Measurements from ENCODE around the gene STARD6. TPM values are rescaled to one million over a fixed set of nuclear protein-coding genes. Genes with fewer than 3 reads are reported as not detected.

STARD6 gene
- total RNA-seq, 4 donors from 2014 or later: not detected

DNA sequence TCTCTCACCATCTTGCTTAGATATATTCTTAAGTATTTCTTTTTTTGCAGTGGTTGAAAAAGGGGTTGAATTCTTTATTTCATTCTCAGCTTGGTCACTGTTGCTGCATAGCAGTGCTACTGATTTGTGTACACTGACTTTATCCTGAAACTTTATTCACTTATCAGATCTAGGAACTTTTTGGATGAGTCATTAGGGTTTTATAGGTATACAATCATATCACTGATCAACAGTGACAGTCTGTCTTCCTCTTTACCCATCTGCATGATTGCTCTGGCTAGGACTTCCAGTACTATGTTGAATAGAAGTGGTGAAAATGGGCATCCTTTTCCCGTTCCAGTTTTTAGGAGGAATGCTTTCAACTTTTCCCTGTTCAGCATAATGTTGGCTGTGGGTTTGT lies 6.5 kb downstream of the STARD6 start:
- Histone ChIP-seq H3K4me1 (no peaks in the 10 kb centered on the region), H3K4me3 (no peak overlapping the region), H3K36me3 (no peaks in the 10 kb centered on the region), H3K27me3 (no peaks in the 10 kb centered on the region), H3K9me3 (no peaks in the 10 kb centered on the region), H3K27ac (no peak overlapping the region)
- ATAC-seq (no peak), DNase-seq (no peak)
- TF ChIP-seq POLR2A (IDR thresholded peaks at IDR 0.05): no peak
- TF ChIP-seq, protein P1, sequence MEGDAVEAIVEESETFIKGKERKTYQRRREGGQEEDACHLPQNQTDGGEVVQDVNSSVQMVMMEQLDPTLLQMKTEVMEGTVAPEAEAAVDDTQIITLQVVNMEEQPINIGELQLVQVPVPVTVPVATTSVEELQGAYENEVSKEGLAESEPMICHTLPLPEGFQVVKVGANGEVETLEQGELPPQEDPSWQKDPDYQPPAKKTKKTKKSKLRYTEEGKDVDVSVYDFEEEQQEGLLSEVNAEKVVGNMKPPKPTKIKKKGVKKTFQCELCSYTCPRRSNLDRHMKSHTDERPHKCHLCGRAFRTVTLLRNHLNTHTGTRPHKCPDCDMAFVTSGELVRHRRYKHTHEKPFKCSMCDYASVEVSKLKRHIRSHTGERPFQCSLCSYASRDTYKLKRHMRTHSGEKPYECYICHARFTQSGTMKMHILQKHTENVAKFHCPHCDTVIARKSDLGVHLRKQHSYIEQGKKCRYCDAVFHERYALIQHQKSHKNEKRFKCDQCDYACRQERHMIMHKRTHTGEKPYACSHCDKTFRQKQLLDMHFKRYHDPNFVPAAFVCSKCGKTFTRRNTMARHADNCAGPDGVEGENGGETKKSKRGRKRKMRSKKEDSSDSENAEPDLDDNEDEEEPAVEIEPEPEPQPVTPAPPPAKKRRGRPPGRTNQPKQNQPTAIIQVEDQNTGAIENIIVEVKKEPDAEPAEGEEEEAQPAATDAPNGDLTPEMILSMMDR (IDR thresholded peaks at IDR 0.05 in 4 of 5, conservative IDR thresholded peaks at IDR 0.05 in 1 of 5): no peak
- in situ Hi-C loops (cut with MboI; ENCODE audit: low sequenced_read_pairs in 4 of 4): no loop called here
- intact Hi-C loops (cut with DNase I; ENCODE audit: low total_unique reads): loop anchor here (10.0 kb wide), 1 partner anchor 76 kb away; no protein-coding TSS in a partner anchor

DNA sequence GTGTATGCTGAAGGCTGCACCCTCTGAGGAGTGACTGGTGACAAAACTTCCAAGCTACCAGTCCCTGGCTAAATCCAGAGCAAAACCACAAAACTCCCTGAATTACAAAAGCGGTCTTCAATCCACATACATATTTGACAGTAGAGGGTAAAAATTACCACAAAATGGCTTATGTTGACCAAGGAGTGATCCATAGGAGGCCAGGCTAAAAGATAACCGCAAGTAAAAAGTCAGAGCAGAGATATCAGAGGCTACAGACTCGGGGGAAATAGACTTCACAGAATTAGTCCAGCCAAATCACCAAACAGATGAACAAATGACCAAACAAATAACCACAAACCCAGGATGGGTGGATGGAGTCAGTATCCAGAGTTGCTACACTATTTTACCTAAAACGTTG lies 19.4 kb downstream of the STARD6 start:
- H3K27me3 ChIP-seq: no peaks in the 10 kb centered on the region
- intact Hi-C loops (cut with DNase I; ENCODE audit: low total_unique reads): no loop called here
- H3K9me3 ChIP-seq: no peaks in the 10 kb centered on the region
- H3K4me1 ChIP-seq: no peaks in the 10 kb centered on the region
- H3K27ac ChIP-seq: no peak overlapping the region
- H3K4me3 ChIP-seq: no peak overlapping the region
- H3K36me3 ChIP-seq: no peaks in the 10 kb centered on the region
- in situ Hi-C loops (cut with MboI; ENCODE audit: low sequenced_read_pairs in 4 of 4): no loop called here
- no peak for TF ChIP-seq POLR2A (IDR thresholded peaks at IDR 0.05)
- TF ChIP-seq, protein P1 (IDR thresholded peaks at IDR 0.05 in 4 of 5, conservative IDR thresholded peaks at IDR 0.05 in 1 of 5): no peak
- DNase-seq (no peak), ATAC-seq (no peak)

DNA sequence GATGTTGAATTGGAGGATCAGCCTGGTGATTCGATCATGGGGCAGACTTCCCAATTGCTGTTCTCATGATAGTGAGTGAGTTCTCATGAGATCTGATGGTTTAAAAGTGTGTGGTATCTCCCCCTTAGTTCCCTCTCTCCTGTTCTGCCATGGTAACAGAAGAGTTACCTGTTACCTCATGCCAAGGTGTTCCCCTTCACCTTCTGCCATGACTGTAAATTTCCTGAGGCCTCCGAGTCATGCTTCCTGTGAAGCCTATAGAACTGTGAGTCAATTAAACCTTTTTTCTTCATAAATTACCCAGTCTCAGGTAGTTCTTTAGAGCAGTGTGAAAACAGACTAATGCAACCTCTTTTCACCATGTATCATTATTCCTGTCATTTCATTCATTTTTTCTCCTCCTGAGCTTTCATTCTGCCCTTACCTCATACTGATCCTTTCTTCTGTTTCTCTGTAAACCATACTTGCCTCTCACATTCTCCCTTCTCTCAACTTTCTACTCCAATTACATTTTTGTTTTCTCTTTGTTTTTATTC lies 22.0 kb downstream of the STARD6 start:
- ATAC-seq: no peak
- Histone ChIP-seq H3K4me3 (no peak overlapping the region), H3K27me3 (no peaks in the 10 kb centered on the region), H3K9me3 (no peaks in the 10 kb centered on the region), H3K36me3 (no peaks in the 10 kb centered on the region), H3K4me1 (no peaks in the 10 kb centered on the region), H3K27ac (no peak overlapping the region)
- intact Hi-C loops (cut with DNase I; ENCODE audit: low total_unique reads) (no loop called here), in situ Hi-C loops (cut with MboI; ENCODE audit: low sequenced_read_pairs in 4 of 4) (no loop called here)
- TF ChIP-seq, protein P1 (IDR thresholded peaks at IDR 0.05 in 4 of 5, conservative IDR thresholded peaks at IDR 0.05 in 1 of 5): no peak
- no peak for TF ChIP-seq POLR2A (IDR thresholded peaks at IDR 0.05)
- no peak for DNase-seq

DNA sequence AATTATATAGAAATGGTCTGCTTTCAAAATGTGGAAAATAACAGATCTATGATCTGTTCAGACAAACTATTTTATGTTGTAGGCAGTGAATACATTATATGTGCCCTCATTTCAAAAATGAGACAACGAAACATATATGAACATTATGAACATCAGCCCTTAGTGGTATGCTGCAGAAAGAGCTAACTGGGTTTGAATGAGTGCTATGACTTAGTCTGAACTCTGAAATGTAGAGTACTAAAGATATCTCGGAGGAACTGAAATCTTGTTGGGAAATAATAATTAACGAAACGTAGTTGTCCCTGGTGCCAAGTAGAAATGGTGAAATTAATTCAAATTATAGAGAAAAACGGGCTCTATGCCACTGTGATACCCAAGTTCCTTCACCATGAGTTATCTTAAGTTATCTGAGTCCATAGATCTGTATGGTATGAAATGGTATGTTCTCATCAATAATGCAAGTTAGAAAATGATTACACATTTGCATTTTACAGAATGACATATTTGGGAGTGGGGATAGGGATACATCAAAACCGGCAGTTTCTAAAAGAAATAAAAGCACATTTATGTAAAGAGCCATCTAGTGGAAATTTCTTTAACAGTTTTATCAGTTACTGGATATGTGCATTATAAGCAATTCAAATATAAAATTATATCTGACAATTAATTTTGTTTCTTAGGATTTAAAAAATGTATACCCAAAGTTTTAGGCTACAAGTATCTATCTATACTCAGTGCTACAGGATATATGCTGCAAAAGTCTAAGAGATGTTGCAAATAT lies 26.7 kb downstream of the STARD6 start:
- DNase-seq (no peak), ATAC-seq (no peak)
- in situ Hi-C loops (cut with MboI; ENCODE audit: low sequenced_read_pairs in 4 of 4) (no loop called here), intact Hi-C loops (cut with DNase I; ENCODE audit: low total_unique reads) (no loop called here)
- Histone ChIP-seq H3K36me3 (no peaks in the 10 kb centered on the region), H3K27me3 (no peaks in the 10 kb centered on the region), H3K9me3 (no peaks in the 10 kb centered on the region), H3K4me3 (no peak overlapping the region), H3K4me1 (no peaks in the 10 kb centered on the region), H3K27ac (no peak overlapping the region)
- no peak for TF ChIP-seq POLR2A (IDR thresholded peaks at IDR 0.05)
- TF ChIP-seq, protein P1 (IDR thresholded peaks at IDR 0.05 in 4 of 5, conservative IDR thresholded peaks at IDR 0.05 in 1 of 5): no peak
